IMR-90 (cell line): Measurements from ENCODE around the gene STRN.

Experiments used
- BHLHE40 ChIP-seq: fragments of 150-350 bp; IDR thresholded peaks from 2 replicates; pipeline ENCODE4 v1.6.1; 2016; ENCODE audit warnings: mild to moderate bottlenecking, low read depth, low read length
- CEBPB ChIP-seq: IDR thresholded peaks from 2 replicates; pipeline ENCODE4 v1.6.1; 2012; ENCODE audit warnings: low read depth, low read length, improper control_type of control experiment
- CHD1 ChIP-seq: IDR thresholded peaks from 2 replicates; pipeline ENCODE4 v1.6.1; 2012; ENCODE audit warnings: low read depth, low read length, improper control_type of control experiment
- FOS ChIP-seq: fragments of 150-350 bp; IDR thresholded peaks from 2 replicates; pipeline ENCODE4 v1.6.1; 2016; ENCODE audit warnings: low read depth, low read length
- MAFK ChIP-seq: IDR thresholded peaks from 2 replicates; pipeline ENCODE4 v1.6.1; 2012; ENCODE audit warnings: low read depth, low read length, improper control_type of control experiment
- MXI1 ChIP-seq: IDR thresholded peaks from 2 replicates; pipeline ENCODE4 v1.6.1; 2012; ENCODE audit warnings: low read depth, mild to moderate bottlenecking, low read length, moderate library complexity, borderline replicate concordance
- NFE2L2 ChIP-seq: fragments of 150-350 bp; IDR thresholded peaks from 2 replicates; pipeline ENCODE4 v1.6.1; 2016; ENCODE audit warnings: low read depth, mild to moderate bottlenecking, low read length
- POLR2A ChIP-seq: IDR thresholded peaks from 2 replicates; pipeline ENCODE4 v1.6.1; 2012; ENCODE audit warnings: mild to moderate bottlenecking, low read depth, low read length
- RAD21 ChIP-seq: IDR thresholded peaks from 2 replicates; pipeline ENCODE4 v1.6.1; 2012; ENCODE audit warnings: low read length, improper control_type of control experiment
- RCOR1 ChIP-seq: IDR thresholded peaks from 2 replicates; pipeline ENCODE4 v1.6.1; 2012; ENCODE audit warnings: mild to moderate bottlenecking, low read length, improper control_type of control experiment; ENCODE audit not compliant: insufficient replicate concordance
- RFX5 ChIP-seq: IDR thresholded peaks from 2 replicates; pipeline ENCODE4 v1.8.0; 2012; ENCODE audit warnings: low read depth, mild to moderate bottlenecking, low read length, moderate library complexity
- SMC3 ChIP-seq: fragments of 150-350 bp; IDR thresholded peaks from 2 replicates; pipeline ENCODE4 v1.6.1; 2016; ENCODE audit warnings: low read depth, mild to moderate bottlenecking, antibody characterized with exemption, low read length, moderate library complexity
- USF2 ChIP-seq: fragments of 150-350 bp; IDR thresholded peaks from 2 replicates; pipeline ENCODE4 v1.6.1; 2017; ENCODE audit warnings: mild to moderate bottlenecking, antibody characterized with exemption, low read length, low read depth
- TF ChIP-seq, protein P1 (sequence below): conservative IDR thresholded peaks from 2 replicates; pipeline ENCODE4 v1.5.1; 2012; ENCODE audit warnings: mild to moderate bottlenecking, low read depth, low read length, improper control_type of control experiment

- TF ChIP-seq MXI1 (no peak), POLR2A (no peak), MAFK (no peak), CEBPB (no peak), CHD1 (no peak), RCOR1 (no peak), RAD21 (no peak), BHLHE40 (no peak), SMC3 (no peak), NFE2L2 (no peak), RFX5 (no peak), FOS (no peak), USF2 (no peak)
- TF ChIP-seq, protein P1, sequence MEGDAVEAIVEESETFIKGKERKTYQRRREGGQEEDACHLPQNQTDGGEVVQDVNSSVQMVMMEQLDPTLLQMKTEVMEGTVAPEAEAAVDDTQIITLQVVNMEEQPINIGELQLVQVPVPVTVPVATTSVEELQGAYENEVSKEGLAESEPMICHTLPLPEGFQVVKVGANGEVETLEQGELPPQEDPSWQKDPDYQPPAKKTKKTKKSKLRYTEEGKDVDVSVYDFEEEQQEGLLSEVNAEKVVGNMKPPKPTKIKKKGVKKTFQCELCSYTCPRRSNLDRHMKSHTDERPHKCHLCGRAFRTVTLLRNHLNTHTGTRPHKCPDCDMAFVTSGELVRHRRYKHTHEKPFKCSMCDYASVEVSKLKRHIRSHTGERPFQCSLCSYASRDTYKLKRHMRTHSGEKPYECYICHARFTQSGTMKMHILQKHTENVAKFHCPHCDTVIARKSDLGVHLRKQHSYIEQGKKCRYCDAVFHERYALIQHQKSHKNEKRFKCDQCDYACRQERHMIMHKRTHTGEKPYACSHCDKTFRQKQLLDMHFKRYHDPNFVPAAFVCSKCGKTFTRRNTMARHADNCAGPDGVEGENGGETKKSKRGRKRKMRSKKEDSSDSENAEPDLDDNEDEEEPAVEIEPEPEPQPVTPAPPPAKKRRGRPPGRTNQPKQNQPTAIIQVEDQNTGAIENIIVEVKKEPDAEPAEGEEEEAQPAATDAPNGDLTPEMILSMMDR, result no peak
These were observed 112.1 kb downstream of the STRN start for GRCh38 chr2:36854241-36854640.
